Right atrium auricular region (tissue), 2 donors: Measurements from ENCODE around the gene CDH8. TPM values are rescaled to one million over a fixed set of nuclear protein-coding genes. Genes with fewer than 3 reads are reported as not detected.

ENCODE experiments used
- DNase-seq: peaks from one replicate; pipeline ENCODE4 v3.0.0-alpha.2; 2019; ENCODE audit warnings: low spot score
- H3K27ac ChIP-seq, 2 donors: fragments of 200-600 bp; sonication (generic); 1 replicate in 1 of 2; 2 replicates in 1 of 2; pipeline ENCODE4 v1.5.1; 2016 to 2019
- H3K27me3 ChIP-seq, 2 donors: fragments of 200-600 bp; sonication (generic); one replicate each; pipeline versions ENCODE4 v1.5.1 to v1.6.0; 2017 to 2019
- H3K36me3 ChIP-seq: fragments of 200-600 bp; sonication (generic); one replicate; pipeline ENCODE4 v1.5.1; 2016
- H3K4me1 ChIP-seq, 2 donors: fragments of 200-600 bp; sonication (generic); one replicate each; pipeline versions ENCODE4 v1.5.1 to v1.6.0; 2017 to 2019
- H3K4me3 ChIP-seq, 2 donors: fragments of 200-600 bp; sonication (generic); 1 replicate in 1 of 2; 2 replicates in 1 of 2; pipeline ENCODE4 v1.5.1; 2017 to 2019; ENCODE audit warnings: mild to moderate bottlenecking in 1 of 2, moderate library complexity in 1 of 2
- H3K9me3 ChIP-seq, 2 donors: fragments of 200-600 bp; sonication (generic); one replicate each; pipeline ENCODE4 v1.5.1; 2019
- total RNA-seq, 2 donors: library from RNA; depleted of rRNA; stranded (reverse); fragments of >200 nt; gene quantifications; one replicate each; pipeline ENCODE4 v1.1.0, GENCODE V29; 2016
- TF ChIP-seq, protein P1 (sequence below), 2 donors: fragments of 200-600 bp; sonication (generic); IDR thresholded peaks; one replicate each; pipeline ENCODE4 v1.5.1; 2019; ENCODE audit warnings: antibody characterized with exemption in 2 of 2

The CDH8 gene
- total RNA-seq, 2 donors from 2014 or later = not detected

DNA sequence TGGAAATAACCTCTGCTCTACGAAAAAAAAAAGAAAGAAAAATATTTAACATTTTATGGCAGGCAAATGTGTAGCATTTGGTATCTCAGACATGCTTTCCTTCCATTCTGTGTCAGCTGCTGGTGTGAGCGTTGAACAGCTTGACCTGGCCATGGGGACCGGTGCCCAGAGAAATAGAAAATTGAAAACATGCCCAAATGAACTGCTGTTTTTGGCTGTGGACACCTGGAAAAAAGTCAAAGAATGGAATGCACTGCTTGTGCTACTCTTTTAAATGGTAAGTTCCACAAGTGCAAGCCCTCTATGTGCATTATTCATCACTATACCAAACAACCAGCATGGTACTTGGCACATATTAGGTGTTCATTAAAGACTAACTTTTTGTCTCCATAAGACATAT lies 127.2 kb downstream of the CDH8 start:
- no peaks in the 10 kb centered on the region for H3K4me1 ChIP-seq
- no peak overlapping the region for H3K4me3 ChIP-seq
- no peaks in the 10 kb centered on the region for H3K36me3 ChIP-seq
- no peak overlapping the region for H3K27ac ChIP-seq
- H3K9me3 ChIP-seq = no peaks in the 10 kb centered on the region
- no peaks in the 10 kb centered on the region for H3K27me3 ChIP-seq
- TF ChIP-seq, protein P1, sequence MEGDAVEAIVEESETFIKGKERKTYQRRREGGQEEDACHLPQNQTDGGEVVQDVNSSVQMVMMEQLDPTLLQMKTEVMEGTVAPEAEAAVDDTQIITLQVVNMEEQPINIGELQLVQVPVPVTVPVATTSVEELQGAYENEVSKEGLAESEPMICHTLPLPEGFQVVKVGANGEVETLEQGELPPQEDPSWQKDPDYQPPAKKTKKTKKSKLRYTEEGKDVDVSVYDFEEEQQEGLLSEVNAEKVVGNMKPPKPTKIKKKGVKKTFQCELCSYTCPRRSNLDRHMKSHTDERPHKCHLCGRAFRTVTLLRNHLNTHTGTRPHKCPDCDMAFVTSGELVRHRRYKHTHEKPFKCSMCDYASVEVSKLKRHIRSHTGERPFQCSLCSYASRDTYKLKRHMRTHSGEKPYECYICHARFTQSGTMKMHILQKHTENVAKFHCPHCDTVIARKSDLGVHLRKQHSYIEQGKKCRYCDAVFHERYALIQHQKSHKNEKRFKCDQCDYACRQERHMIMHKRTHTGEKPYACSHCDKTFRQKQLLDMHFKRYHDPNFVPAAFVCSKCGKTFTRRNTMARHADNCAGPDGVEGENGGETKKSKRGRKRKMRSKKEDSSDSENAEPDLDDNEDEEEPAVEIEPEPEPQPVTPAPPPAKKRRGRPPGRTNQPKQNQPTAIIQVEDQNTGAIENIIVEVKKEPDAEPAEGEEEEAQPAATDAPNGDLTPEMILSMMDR (IDR thresholded peaks at IDR 0.05) = no peak
- no peak for DNase-seq

DNA sequence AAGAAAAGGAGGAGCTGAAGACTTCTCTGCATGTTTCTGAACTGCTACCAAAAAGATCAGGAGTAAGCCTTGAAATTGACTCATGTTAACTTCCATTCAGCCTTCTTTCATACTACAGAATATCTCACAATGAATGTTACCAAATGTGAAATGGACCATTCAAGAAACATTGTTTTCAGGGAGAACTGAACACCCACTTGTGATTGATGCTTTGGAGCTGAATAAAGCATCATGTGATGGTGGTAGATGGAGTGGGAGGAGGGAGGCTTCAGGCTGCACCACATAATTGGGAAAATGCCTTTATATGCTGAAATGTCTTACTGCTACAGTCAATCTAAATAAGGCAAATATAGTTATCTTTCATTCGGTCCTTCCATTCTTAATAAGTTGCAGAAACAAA lies 127.8 kb downstream of the CDH8 start:
- Histone ChIP-seq H3K4me1 (no peaks in the 10 kb centered on the region), H3K9me3 (no peaks in the 10 kb centered on the region), H3K27me3 (no peaks in the 10 kb centered on the region), H3K36me3 (no peaks in the 10 kb centered on the region), H3K4me3 (no peak overlapping the region), H3K27ac (no peak overlapping the region)
- DNase-seq = no peak
- TF ChIP-seq, protein P1 (IDR thresholded peaks at IDR 0.05) = no peak

DNA sequence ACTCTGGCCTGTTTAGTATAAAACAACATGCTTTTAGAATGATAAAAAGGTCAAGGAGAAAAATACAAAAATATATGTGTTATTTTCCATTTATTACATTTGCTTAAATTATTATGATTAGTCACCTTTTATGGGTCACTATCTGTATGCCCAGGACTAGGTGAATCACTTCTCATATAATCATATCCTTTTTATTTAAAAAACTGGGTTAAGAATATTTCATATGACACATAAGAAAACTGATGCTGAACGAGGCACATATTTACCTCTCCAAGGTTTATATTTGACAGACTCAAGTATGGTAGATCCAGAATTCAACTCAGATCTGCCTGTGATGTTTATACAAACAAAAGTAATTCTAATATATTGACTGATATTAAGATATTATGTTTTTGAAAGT lies 134.5 kb downstream of the CDH8 start:
- Histone ChIP-seq H3K4me3 (no peak overlapping the region), H3K9me3 (no peaks in the 10 kb centered on the region), H3K27me3 (no peaks in the 10 kb centered on the region), H3K36me3 (no peaks in the 10 kb centered on the region), H3K27ac (no peak overlapping the region), H3K4me1 (no peaks in the 10 kb centered on the region)
- no peak for DNase-seq
- TF ChIP-seq, protein P1 (IDR thresholded peaks at IDR 0.05) = no peak

DNA sequence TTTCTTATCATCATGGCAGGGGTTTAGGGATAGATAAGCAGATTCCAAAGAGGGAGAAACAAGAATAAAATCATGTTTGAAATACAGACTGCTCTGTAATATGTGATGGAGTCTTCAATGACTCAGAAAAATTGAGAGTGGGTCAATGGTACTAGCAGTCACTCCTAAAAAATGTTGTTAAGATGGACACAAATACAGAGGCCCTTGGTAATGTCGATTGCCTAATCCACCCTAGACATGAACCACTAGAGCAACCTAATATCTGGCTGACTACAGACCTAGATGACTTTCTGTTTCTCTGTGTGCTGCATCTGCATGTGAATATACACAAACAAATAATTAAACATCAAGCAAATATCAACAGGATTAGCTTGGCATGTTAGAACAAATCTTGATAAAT lies 135.8 kb downstream of the CDH8 start:
- Histone ChIP-seq H3K4me3 (no peak overlapping the region), H3K36me3 (no peaks in the 10 kb centered on the region), H3K4me1 (no peaks in the 10 kb centered on the region), H3K9me3 (no peaks in the 10 kb centered on the region), H3K27me3 (no peaks in the 10 kb centered on the region), H3K27ac (no peak overlapping the region)
- no peak for DNase-seq
- TF ChIP-seq, protein P1 (IDR thresholded peaks at IDR 0.05) = no peak

DNA sequence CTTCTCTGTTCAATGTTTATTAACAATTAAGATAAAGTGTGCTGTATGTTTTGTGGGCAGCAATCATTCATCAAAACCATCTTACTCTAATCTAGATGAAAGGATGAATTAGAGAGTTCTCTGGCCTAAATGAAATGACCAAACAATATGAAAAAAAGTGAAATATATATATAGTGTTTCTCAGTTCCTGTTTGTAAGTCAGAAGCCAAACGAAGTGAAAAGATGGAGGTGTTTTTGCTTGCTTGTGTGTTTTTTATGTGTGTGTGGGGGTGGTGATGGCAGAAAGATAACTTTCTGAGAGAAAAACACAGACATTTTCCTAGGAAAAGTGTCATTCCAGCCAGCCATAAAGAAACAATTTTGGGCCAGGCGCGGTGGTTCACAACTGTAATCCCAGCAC lies 138.6 kb downstream of the CDH8 start:
- H3K36me3 ChIP-seq = no peaks in the 10 kb centered on the region
- H3K4me1 ChIP-seq = no peaks in the 10 kb centered on the region
- H3K27me3 ChIP-seq = no peaks in the 10 kb centered on the region
- no peak for DNase-seq
- H3K9me3 ChIP-seq = no peaks in the 10 kb centered on the region
- no peak overlapping the region for H3K4me3 ChIP-seq
- H3K27ac ChIP-seq = no peak overlapping the region
- TF ChIP-seq, protein P1 (IDR thresholded peaks at IDR 0.05) = no peak

DNA sequence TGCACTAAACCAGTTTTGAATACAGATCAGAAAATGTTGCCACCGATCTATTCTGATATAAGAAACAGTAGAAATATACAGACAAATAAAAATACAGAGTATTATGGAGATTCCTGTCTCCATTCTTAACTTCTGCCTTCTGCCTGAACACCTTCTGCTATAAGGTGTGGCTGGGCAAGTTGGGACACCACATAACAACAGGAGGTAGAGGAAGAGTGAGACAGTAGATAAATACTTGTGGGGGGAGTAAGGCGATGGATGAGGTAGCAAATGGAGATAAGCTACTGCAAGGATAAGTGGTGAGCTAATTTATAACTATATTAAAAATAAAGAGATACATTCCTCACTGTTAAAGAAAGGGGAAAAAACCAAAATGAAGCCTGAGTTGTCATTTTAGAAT lies 143.7 kb downstream of the CDH8 start:
- Histone ChIP-seq H3K27me3 (no peaks in the 10 kb centered on the region), H3K9me3 (no peaks in the 10 kb centered on the region), H3K4me1 (no peaks in the 10 kb centered on the region), H3K4me3 (no peak overlapping the region), H3K36me3 (no peaks in the 10 kb centered on the region), H3K27ac (no peak overlapping the region)
- TF ChIP-seq, protein P1 (IDR thresholded peaks at IDR 0.05) = no peak
- DNase-seq = no peak
